SK-N-SH treated with all-trans-retinoic acid at 6 μM for 48 hours (cell line): Measurements from ENCODE around the gene MPLKIP.
"Not testable (repeated sequence)": the region's sequence is repeated elsewhere in the genome, so short reads cannot be mapped to it uniquely, and the experiment has no call there.

Source experiments
- ATAC-seq: fragments of 200-7000 bp; cut with Tn5 transposase; 3 replicates; pipeline ENCODE4 v1.9.1; 2020; ENCODE audit warnings: mild to moderate bottlenecking, moderate library complexity
- ARNTL ChIP-seq: fragments of 450-650 bp; formaldehyde crosslinking; IDR thresholded peaks from 2 replicates; pipeline ENCODE4 v1.5.0; 2020; ENCODE audit warnings: low read depth, mild to moderate bottlenecking, moderate library complexity, borderline replicate concordance
- BACH2 ChIP-seq: fragments of 250-450 bp; sonication (Bioruptor Pico); IDR thresholded peaks from 2 replicates; pipeline ENCODE4 v1.9.0; 2021; ENCODE audit warnings: mild to moderate bottlenecking, borderline replicate concordance
- CSDC2 ChIP-seq: fragments of 250-450 bp; sonication (Bioruptor Pico); IDR thresholded peaks from 2 replicates; pipeline ENCODE4 v1.5.0; 2020; ENCODE audit warnings: mild to moderate bottlenecking, moderate library complexity
- ESRRG ChIP-seq: fragments of 250-450 bp; sonication (Bioruptor Pico); IDR thresholded peaks from 2 replicates; pipeline ENCODE4 v1.6.1; 2021; ENCODE audit warnings: mild to moderate bottlenecking
- GLIS3 ChIP-seq: fragments of 250-450 bp; sonication (Bioruptor Pico); IDR thresholded peaks from 2 replicates; pipeline ENCODE4 v1.5.0; 2020; ENCODE audit warnings: mild to moderate bottlenecking, moderate library complexity
- ISL1 ChIP-seq: fragments of 250-450 bp; sonication (Bioruptor Pico); IDR thresholded peaks from 2 replicates; pipeline ENCODE4 v2.1.2; 2022; ENCODE audit warnings: mild to moderate bottlenecking, moderate library complexity
- PPARA ChIP-seq: fragments of 250-450 bp; sonication (Bioruptor Pico); IDR thresholded peaks from 2 replicates; pipeline ENCODE4 v1.5.0; 2020; ENCODE audit warnings: mild to moderate bottlenecking, borderline replicate concordance
- RARB ChIP-seq: fragments of 250-450 bp; sonication (Bioruptor Pico); IDR thresholded peaks from 2 replicates; pipeline ENCODE4 v1.8.0; 2021; ENCODE audit warnings: mild to moderate bottlenecking, moderate library complexity
- SNAI2 ChIP-seq: fragments of 250-450 bp; sonication (Bioruptor Pico); IDR thresholded peaks from 2 replicates; pipeline ENCODE4 v1.5.0; 2020; ENCODE audit warnings: mild to moderate bottlenecking, moderate library complexity
- TCF4 ChIP-seq: fragments of 250-450 bp; sonication (Bioruptor Pico); IDR thresholded peaks from 2 replicates; pipeline ENCODE4 v1.8.0; 2021; ENCODE audit warnings: mild to moderate bottlenecking, moderate library complexity, borderline replicate concordance
- ZC3H10 ChIP-seq: fragments of 250-450 bp; sonication (Bioruptor Pico); IDR thresholded peaks from 2 replicates; pipeline ENCODE4 v1.5.1; 2021; ENCODE audit warnings: mild to moderate bottlenecking, moderate library complexity
- ZFP3 ChIP-seq: fragments of 250-450 bp; sonication (Bioruptor Pico); IDR thresholded peaks from 2 replicates; pipeline ENCODE4 v1.5.0; 2020; ENCODE audit warnings: mild to moderate bottlenecking, moderate library complexity
- ZFP30 ChIP-seq: fragments of 450-650 bp; formaldehyde crosslinking; IDR thresholded peaks from 2 replicates; pipeline ENCODE4 v1.5.0; 2022; ENCODE audit warnings: mild to moderate bottlenecking, moderate library complexity
- ZNF70 ChIP-seq: fragments of 450-650 bp; formaldehyde crosslinking; IDR thresholded peaks from 2 replicates; pipeline ENCODE4 v1.5.0; 2020; ENCODE audit warnings: mild to moderate bottlenecking, moderate library complexity
- ZNF8 ChIP-seq: fragments of 450-650 bp; formaldehyde crosslinking; IDR thresholded peaks from 2 replicates; pipeline ENCODE4 v1.5.0; 2020; ENCODE audit warnings: mild to moderate bottlenecking, moderate library complexity
- TF ChIP-seq, protein P1 (sequence below): fragments of 250-450 bp; sonication (Bioruptor Pico); IDR thresholded peaks from 2 replicates; pipeline ENCODE4 v1.5.1; 2020; ENCODE audit warnings: low read depth, mild to moderate bottlenecking, moderate library complexity
- TF ChIP-seq, protein P2 (sequence below): fragments of 250-450 bp; sonication (Bioruptor Pico); IDR thresholded peaks from 2 replicates; pipeline ENCODE4 v1.5.1; 2021; ENCODE audit warnings: mild to moderate bottlenecking, moderate library complexity
- TF ChIP-seq, protein P3 (sequence below): fragments of 250-450 bp; sonication (Bioruptor Pico); IDR thresholded peaks from 2 replicates; pipeline ENCODE4 v1.5.0; 2020; ENCODE audit warnings: mild to moderate bottlenecking, moderate library complexity

The MPLKIP gene

DNA sequence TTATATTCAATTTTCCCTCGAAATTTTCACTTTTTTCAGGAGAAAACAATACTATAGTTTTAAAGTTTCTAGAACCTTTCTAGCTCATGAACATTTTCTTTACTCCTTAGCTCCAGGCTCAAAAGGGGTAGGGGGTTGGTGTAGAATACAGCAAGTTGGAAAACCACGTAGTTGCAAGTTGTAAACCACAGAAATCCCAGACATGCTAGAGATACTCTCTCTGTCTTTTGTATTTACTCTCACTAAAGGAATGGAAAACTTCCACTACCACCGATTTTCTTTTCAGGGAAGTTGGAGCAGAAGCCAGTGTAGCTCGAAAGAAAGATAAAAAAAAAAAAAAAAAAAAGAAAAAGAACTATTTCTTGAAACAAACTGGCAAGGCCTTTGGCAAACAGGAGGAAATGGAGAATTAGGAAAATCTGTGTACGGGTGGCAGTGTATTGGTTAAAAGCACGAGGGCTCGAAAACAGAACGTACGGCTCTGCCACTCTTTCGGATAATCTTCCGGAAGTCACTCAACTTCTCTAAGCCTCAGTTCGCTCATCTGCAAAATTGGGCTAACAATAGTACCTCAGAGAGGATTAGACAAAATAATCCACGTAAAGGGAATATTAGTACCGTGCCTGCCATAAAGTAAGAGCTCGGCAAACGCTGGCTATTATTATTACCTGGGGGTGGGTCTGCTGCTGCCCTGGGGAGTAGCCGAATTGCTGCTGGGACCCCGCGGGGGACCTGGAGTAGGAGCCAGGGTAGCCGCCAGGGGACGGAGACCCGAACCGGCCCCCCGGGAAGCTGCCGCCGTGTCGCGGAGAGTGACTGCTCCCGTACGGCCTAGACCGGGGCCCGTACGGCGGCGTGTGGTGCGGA lies 628 bp downstream of the MPLKIP start:
- peak; percentile 76 for ATAC-seq
- TF ChIP-seq TCF4 (CRISPR knock-in tag) = no peak
- no peak for TF ChIP-seq ZFP30 (CRISPR knock-in tag)
- no peak for TF ChIP-seq ZFP3 (CRISPR knock-in tag)
- TF ChIP-seq RARB = no peak
- no peak for TF ChIP-seq BACH2
- TF ChIP-seq ZC3H10 (CRISPR knock-in tag) = no peak
- TF ChIP-seq, protein P1, sequence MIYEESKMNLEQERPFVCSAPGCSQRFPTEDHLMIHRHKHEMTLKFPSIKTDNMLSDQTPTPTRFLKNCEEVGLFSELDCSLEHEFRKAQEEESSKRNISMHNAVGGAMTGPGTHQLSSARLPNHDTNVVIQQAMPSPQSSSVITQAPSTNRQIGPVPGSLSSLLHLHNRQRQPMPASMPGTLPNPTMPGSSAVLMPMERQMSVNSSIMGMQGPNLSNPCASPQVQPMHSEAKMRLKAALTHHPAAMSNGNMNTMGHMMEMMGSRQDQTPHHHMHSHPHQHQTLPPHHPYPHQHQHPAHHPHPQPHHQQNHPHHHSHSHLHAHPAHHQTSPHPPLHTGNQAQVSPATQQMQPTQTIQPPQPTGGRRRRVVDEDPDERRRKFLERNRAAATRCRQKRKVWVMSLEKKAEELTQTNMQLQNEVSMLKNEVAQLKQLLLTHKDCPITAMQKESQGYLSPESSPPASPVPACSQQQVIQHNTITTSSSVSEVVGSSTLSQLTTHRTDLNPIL (CRISPR knock-in tag) = no peak
- TF ChIP-seq CSDC2 (CRISPR knock-in tag) = no peak
- no peak for TF ChIP-seq ZNF8 (CRISPR knock-in tag)
- no peak for TF ChIP-seq GLIS3 (CRISPR knock-in tag)
- TF ChIP-seq PPARA (CRISPR knock-in tag) = no peak

DNA sequence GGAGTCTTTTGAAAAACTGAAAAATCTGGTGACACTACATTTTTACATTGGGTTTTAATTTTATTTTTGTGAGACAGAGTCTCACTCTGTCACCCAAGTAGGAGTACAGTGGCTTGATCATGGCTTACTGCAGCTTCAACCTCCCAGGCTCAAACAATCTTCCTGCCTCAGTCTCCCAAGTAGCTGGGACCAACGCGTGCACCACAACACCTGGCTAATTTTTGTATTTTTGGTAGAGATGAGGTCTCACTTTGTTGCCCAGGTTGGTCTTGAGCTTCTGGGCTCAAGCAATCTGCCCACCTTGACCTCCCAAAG lies 11.5 kb downstream of the MPLKIP start:
- TF ChIP-seq ESRRG (CRISPR knock-in tag) (no peak), ZNF70 (no peak), ARNTL (CRISPR knock-in tag) (no peak), ZC3H10 (CRISPR knock-in tag) (no peak), GLIS3 (CRISPR knock-in tag) (no peak), ISL1 (CRISPR knock-in tag) (no peak), SNAI2 (CRISPR knock-in tag) (no peak)
- TF ChIP-seq, protein P1 (CRISPR knock-in tag) = no peak
- TF ChIP-seq, protein P2, sequence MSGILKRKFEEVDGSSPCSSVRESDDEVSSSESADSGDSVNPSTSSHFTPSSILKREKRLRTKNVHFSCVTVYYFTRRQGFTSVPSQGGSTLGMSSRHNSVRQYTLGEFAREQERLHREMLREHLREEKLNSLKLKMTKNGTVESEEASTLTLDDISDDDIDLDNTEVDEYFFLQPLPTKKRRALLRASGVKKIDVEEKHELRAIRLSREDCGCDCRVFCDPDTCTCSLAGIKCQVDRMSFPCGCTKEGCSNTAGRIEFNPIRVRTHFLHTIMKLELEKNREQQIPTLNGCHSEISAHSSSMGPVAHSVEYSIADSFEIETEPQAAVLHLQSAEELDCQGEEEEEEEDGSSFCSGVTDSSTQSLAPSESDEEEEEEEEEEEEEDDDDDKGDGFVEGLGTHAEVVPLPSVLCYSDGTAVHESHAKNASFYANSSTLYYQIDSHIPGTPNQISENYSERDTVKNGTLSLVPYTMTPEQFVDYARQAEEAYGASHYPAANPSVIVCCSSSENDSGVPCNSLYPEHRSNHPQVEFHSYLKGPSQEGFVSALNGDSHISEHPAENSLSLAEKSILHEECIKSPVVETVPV (CRISPR knock-in tag) = no peak
- ATAC-seq = no peak

DNA sequence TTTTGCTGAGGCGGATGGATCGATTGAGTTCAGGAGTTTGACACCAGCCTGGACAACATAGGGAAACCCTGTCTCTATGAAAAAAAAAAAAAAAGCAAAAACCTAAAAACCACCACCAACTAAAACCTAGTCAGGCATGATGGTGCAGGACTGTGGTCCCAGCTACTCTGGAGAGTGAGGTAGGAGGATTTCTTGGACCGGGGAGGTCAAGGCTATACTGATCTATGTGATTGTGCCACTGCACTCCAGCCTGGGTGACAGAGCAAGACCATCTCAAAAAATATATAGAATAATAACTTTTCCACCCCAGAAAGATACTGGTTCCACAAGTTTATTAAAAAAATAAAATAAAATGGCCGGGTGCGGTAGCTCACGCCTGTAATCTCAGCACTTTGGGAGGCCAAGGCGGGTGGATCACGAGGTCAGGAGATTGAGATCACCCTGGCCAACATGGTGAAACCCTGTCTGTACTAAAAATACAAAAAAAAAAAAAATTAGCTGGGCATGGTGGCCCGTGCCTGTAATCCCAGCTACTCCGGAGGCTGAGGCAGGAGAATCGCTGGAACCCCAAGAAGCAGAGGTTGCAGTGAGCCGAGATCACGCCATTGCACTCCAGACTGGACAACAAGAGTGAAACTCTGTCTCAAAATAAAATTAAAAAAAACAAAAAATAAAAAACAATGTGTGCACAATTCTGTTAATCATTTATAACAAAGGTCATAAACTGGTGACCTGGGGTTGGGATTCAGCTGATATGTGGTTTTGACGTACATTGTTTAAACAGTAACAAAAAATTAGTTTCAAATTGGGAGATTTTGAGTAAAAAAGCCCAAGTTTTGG lies 12.1 kb downstream of the MPLKIP start:
- ATAC-seq = not testable (repeated sequence)

DNA sequence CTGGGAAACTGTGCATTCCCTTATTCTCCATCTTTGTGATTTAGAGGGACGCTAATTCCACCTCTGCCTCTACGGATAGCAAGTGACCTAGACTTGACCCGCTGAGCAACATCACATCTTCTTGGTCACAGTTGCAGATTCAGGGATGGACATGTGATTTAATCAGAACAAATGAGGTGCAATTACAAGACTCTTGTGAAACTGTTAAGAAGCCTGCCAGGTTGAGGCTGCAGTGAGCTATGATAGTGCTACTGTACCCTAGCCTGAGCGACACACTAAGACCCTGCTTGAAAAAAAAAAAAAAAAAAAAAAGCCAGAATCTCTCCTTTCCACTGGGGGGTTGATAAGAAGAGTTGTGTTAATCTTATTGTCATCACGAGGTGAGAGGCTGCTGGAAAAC lies 14.4 kb downstream of the MPLKIP start:
- TF ChIP-seq ZFP3 (CRISPR knock-in tag) = no peak
- TF ChIP-seq, protein P3, sequence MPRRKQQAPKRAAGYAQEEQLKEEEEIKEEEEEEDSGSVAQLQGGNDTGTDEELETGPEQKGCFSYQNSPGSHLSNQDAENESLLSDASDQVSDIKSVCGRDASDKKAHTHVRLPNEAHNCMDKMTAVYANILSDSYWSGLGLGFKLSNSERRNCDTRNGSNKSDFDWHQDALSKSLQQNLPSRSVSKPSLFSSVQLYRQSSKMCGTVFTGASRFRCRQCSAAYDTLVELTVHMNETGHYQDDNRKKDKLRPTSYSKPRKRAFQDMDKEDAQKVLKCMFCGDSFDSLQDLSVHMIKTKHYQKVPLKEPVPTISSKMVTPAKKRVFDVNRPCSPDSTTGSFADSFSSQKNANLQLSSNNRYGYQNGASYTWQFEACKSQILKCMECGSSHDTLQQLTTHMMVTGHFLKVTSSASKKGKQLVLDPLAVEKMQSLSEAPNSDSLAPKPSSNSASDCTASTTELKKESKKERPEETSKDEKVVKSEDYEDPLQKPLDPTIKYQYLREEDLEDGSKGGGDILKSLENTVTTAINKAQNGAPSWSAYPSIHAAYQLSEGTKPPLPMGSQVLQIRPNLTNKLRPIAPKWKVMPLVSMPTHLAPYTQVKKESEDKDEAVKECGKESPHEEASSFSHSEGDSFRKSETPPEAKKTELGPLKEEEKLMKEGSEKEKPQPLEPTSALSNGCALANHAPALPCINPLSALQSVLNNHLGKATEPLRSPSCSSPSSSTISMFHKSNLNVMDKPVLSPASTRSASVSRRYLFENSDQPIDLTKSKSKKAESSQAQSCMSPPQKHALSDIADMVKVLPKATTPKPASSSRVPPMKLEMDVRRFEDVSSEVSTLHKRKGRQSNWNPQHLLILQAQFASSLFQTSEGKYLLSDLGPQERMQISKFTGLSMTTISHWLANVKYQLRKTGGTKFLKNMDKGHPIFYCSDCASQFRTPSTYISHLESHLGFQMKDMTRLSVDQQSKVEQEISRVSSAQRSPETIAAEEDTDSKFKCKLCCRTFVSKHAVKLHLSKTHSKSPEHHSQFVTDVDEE (CRISPR knock-in tag) = no peak
- ATAC-seq = no peak

DNA sequence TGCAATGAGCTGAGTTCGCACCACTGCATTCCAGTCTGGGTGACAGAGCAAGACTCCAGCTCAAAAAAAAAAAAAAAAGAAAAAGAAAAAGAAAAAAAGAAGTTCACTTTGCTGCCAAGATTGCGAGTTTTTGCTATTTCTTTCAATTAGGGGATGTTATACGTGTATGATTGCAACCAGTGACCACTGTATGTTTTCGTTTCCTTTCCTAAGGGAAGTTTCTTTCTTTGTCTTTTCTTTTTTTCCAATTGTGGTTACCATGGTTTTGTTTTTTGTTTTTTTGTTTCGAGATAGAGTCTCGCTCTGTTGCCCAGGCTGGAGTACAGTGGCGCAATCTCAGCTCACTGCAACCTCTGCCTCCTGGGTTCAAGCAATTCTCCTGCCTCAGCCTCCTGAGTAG lies 16.2 kb downstream of the MPLKIP start:
- ATAC-seq = not testable (repeated sequence)

DNA sequence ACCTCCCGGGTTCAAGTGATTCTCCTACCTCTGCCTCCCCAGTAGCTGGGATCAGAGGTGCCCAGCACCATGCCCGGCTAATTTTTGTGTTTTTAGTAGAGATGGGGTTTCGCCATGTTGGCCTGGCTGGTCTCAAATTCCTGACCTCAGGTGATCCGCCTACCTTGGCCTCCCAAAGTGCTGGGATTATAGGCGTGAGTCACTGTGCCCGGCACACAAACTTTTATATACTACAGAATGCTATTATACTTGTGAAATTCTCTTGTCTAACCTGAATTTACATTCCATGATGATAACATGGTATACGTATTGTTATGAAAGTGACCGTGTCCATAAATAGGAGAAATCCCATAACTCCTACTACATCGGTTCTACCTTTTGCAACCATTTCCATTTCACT lies 17.2 kb downstream of the MPLKIP start:
- not testable (repeated sequence) for ATAC-seq
